ENCODE results near the gene NIN.
A peak's percentile ranks its signal among the peaks of the same experiment; 100 is the strongest.

The NIN gene

DNA sequence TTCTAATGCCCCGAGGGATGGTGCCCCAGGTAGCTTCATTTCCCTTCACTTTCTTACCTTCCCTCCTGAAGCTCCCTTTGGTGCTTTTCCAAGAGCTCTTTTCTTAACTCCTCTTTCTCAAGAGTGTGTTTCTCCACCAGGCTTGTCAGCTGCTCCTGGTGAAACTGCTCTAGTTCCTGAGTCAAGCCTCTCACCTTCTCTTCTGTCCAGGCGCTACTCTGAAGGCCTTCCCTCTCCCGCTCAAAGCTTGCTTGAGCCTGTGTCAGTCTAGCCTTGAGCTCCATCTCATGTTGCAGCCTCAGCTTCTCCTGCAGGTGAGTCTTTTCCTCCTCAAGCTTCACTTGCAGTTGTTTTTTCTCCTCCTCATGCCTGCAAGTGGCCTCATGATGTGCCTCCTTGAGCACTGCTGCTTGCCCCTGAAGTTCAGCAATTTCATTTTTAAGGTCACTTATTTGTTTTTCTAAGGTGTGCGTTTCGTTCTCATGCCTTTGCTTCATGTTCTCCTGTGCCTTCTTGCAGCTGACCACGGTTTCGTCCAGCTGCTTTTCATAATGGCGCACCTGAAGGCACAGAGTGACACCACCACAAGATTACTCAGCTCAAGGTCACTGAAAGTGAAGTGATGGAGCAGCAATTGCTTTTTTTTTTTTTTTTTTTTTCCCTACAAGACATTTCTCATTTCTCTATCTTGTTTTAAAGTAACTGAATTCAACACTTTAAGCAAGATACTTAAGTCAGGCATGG, 71.0 kb downstream of the NIN start:
- no peak overlapping the region for H3K27ac Mint-ChIP-seq
- no peaks in the 10 kb centered on the region for H3K9me3 Mint-ChIP-seq
- no peak overlapping the region for H3K4me3 Mint-ChIP-seq
- no peaks in the 10 kb centered on the region for H3K27me3 Mint-ChIP-seq (ENCODE audit: low read depth)
- H3K4me1 Mint-ChIP-seq (ENCODE audit: low read depth) = peaks cover 13% of the 10 kb centered on the region
- H3K36me3 Mint-ChIP-seq (ENCODE audit: low read depth) = peaks cover 50% of the 10 kb centered on the region

DNA sequence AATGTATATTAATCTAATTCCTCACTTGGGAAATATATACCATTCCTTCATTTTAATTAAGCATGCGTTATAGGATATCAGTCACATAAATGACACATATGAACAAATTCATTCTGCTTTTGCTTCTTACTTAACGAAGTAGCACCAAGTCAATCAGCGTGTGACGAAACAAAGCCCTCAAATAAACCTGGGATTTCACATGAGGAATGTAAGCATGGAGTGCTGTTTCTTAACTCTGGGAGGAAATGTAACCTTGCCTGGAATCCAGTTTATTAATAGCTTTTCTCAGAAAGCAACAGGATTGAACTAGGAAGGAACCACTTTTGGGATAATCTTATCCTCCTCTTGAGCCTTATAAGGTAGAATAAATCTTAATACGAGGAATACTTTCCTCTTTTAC, 72.0 kb downstream of the NIN start:
- Mint-ChIP-seq H3K36me3 (ENCODE audit: low read depth) (peaks cover 45% of the 10 kb centered on the region), H3K4me1 (ENCODE audit: low read depth) (peaks cover 13% of the 10 kb centered on the region), H3K27ac (no peak overlapping the region), H3K27me3 (ENCODE audit: low read depth) (no peaks in the 10 kb centered on the region), H3K4me3 (no peak overlapping the region), H3K9me3 (no peaks in the 10 kb centered on the region)

DNA sequence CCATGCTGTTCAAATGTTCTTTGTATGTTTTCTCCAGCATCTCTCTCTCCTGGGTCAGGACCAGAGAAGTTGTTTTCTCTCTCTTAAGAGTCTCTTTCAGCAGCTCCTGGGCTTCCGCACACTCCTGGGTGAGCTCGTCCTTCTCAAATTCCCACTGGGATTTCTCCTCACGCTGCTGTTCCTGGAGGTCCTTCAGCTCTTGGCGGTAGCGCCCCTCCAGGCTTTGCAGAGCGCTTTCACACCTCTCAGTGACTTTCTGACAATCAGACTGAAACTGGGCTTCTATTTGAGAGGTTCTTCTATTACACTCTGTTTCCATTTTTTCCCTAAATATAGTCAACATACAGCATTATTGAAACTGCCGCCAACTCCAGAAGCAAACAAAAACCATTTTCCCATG, 72.7 kb downstream of the NIN start:
- Mint-ChIP-seq H3K27ac (no peak overlapping the region), H3K36me3 (ENCODE audit: low read depth) (peaks cover 43% of the 10 kb centered on the region), H3K27me3 (ENCODE audit: low read depth) (no peaks in the 10 kb centered on the region)

DNA sequence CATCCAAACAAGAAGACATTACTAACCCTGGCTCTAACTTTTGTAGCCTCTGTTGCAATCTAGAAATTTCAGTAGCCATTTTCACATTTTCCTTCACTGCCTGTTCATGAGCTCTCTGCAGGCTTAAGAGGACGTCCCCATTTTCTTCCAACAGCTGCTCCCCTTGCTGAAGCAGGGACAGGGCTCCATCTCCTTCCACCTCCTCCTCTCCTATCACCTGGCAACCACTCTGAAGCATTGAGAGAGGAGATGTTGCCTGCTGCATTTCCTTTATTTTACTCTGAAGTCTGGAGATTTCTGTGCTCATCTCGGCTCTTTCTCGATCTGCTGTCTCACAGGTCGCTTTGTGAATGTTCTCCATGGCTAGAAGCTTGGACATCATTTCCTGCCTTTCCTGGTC, 73.3 kb downstream of the NIN start:
- peaks cover 41% of the 10 kb centered on the region for H3K36me3 Mint-ChIP-seq (ENCODE audit: low read depth)
- H3K27me3 Mint-ChIP-seq (ENCODE audit: low read depth) = no peaks in the 10 kb centered on the region
- H3K4me3 Mint-ChIP-seq = no peak overlapping the region
- peaks cover 10% of the 10 kb centered on the region for H3K4me1 Mint-ChIP-seq (ENCODE audit: low read depth)
- no peak overlapping the region for H3K27ac Mint-ChIP-seq
- no peaks in the 10 kb centered on the region for H3K9me3 Mint-ChIP-seq

More for the DNA sequence above, 72.7 kb downstream of the NIN start:
- Mint-ChIP-seq H3K4me1 (ENCODE audit: low read depth) (peaks cover 13% of the 10 kb centered on the region), H3K9me3 (no peaks in the 10 kb centered on the region), H3K4me3 (no peak overlapping the region)

DNA sequence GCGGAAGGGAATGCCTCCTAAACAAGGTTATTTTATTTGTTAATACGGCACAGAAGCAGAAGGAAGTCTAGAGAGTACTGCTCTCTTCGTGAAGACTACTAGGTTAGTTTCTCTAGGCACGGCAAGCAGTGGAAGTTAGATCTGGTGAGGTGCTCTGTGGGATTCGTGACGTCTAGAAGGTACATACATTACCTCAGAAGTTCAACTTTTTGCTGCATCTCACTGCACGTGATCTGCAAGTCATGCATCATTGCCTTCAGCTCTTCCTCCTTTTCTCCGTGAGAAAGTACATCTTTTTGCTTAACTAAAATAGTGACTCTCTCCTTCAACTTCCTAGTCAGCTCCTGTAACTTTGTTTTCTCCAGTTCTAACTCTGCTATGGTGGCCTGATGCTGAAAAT, 74.7 kb downstream of the NIN start:
- H3K36me3 Mint-ChIP-seq (ENCODE audit: low read depth) = peaks cover 36% of the 10 kb centered on the region
- H3K4me1 Mint-ChIP-seq (ENCODE audit: low read depth) = peaks cover 6% of the 10 kb centered on the region
- H3K27ac Mint-ChIP-seq = no peak overlapping the region
- H3K4me3 Mint-ChIP-seq = no peak overlapping the region
- no peaks in the 10 kb centered on the region for H3K9me3 Mint-ChIP-seq
- no peaks in the 10 kb centered on the region for H3K27me3 Mint-ChIP-seq (ENCODE audit: low read depth)

DNA sequence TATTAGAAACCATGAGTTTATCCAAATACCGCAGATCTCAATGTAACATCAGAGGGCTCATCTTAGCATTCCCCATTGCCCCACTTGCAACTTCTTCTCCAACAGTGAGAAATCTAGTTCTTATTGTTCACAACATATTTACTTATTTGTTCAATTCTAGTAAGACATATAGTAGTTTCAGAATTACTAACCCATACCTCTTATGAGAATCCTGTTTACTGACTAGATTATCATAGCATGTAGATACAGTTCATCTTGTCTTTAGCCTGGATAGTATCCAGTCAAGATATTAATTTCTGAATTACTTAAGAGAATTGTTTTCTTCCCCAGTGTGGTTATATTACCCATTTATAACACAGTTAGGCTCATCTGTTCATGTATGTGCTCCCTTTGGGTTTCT, 80.6 kb downstream of the NIN start:
- no peak overlapping the region for H3K27ac Mint-ChIP-seq
- H3K4me3 Mint-ChIP-seq = no peak overlapping the region
- H3K27me3 Mint-ChIP-seq (ENCODE audit: low read depth) = no peaks in the 10 kb centered on the region
- peaks cover 31% of the 10 kb centered on the region for H3K4me1 Mint-ChIP-seq (ENCODE audit: low read depth)
- peaks cover 63% of the 10 kb centered on the region for H3K36me3 Mint-ChIP-seq (ENCODE audit: low read depth)
- no peaks in the 10 kb centered on the region for H3K9me3 Mint-ChIP-seq

DNA sequence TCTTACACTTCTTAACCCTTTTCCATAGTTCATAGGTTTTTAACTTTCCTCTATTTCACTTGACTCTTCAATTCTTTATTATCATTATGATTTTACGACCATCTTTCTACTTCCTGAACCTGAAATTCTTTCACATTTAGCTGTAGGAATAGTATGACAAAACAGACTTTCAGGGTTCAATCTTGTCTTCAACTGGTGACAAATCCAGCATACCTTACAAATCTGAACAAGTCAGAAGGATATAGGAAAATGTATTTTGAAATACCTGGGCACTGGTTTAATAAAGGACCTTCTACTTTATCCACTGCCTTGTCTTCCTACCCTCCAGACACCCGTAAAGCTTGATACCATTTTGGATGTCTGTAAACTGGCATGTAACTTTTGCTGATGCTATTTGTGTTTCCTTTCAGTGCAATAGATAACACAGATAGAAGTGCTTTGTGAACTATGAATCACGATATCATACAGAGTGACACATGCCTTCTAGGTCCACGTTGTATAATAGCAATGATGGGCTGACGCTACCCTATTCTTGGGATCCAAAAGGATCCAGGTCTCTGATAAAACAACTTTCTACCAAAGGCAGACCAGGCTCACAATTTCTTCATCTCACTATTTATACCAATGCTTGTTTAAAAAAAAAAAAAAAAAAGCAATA, 85.4 kb downstream of the NIN start:
- Mint-ChIP-seq H3K4me1 (ENCODE audit: low read depth) (peaks cover 34% of the 10 kb centered on the region), H3K27me3 (ENCODE audit: low read depth) (no peaks in the 10 kb centered on the region), H3K4me3 (no peak overlapping the region), H3K27ac (no peak overlapping the region), H3K9me3 (no peaks in the 10 kb centered on the region), H3K36me3 (ENCODE audit: low read depth) (peaks cover 55% of the 10 kb centered on the region)

DNA sequence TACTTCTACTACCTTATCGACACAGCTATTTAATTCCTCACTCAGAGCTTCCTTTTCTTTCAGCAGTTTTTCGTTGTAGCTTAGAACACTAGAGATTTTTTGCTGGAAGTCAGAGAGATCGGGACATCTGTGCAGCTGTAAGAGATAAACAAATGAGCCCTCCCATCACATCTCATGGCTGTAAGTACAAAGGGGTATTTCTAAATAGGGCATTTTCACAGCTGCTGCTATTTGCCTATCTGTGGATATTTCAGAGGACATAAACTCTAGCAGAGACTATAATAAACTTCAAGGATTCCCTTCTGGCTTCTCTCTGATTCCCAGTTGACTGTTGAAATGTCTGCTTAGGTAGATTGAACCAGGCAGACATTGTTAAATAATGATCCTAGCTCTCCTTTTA, 86.7 kb downstream of the NIN start:
- no peaks in the 10 kb centered on the region for H3K9me3 Mint-ChIP-seq
- peaks cover 36% of the 10 kb centered on the region for H3K4me1 Mint-ChIP-seq (ENCODE audit: low read depth)
- H3K4me3 Mint-ChIP-seq = no peak overlapping the region
- H3K27ac Mint-ChIP-seq = no peak overlapping the region
- H3K27me3 Mint-ChIP-seq (ENCODE audit: low read depth) = no peaks in the 10 kb centered on the region
- H3K36me3 Mint-ChIP-seq (ENCODE audit: low read depth) = peaks cover 47% of the 10 kb centered on the region

DNA sequence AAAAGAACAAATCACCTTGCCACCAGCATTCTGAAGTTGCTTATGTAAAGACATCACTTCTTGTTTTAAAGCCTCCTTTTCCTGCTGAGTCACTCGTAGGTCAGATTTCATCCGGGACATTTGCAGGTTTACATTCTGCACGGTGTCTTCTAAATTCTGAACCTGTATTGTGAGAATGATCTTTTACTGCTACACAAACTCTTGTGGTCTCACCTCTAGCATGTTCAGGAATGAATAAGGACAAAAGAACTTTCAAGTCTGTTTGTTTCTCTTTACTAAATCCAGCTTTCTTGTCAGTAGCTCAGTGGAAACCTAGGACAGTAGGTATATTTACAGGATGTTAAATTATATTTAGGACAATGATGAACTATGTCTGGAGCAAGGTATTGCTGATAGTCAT, 89.4 kb downstream of the NIN start:
- Mint-ChIP-seq H3K27ac (peak overlapping the region; percentile 78), H3K9me3 (no peaks in the 10 kb centered on the region), H3K4me3 (no peak overlapping the region), H3K4me1 (ENCODE audit: low read depth) (peaks cover 36% of the 10 kb centered on the region), H3K36me3 (ENCODE audit: low read depth) (peaks cover 47% of the 10 kb centered on the region), H3K27me3 (ENCODE audit: low read depth) (no peaks in the 10 kb centered on the region)

DNA sequence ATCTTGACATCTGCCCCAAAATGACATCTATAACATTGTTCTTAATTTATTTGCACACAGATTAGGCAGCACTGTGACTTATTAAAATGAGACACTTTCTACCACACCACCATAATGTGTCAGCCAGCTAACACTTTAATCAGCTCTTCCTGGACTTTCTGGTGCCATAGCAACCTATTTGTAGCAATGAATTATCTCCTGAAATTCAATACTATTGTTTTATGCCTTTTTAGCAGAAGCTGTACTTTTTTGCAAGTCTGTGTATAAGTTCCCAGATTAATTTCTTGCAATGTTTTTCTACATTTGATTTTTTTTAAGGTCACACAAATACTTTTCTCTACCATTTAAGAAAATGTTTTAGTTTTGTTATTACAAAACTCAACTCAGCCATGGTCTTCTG, 90.1 kb downstream of the NIN start:
- peak overlapping the region; percentile 65 for H3K4me3 Mint-ChIP-seq
- no peaks in the 10 kb centered on the region for H3K27me3 Mint-ChIP-seq (ENCODE audit: low read depth)
- H3K27ac Mint-ChIP-seq = peak overlapping the region; percentile 88
- H3K9me3 Mint-ChIP-seq = no peaks in the 10 kb centered on the region
- peaks cover 34% of the 10 kb centered on the region for H3K4me1 Mint-ChIP-seq (ENCODE audit: low read depth)
- H3K36me3 Mint-ChIP-seq (ENCODE audit: low read depth) = peaks cover 41% of the 10 kb centered on the region

DNA sequence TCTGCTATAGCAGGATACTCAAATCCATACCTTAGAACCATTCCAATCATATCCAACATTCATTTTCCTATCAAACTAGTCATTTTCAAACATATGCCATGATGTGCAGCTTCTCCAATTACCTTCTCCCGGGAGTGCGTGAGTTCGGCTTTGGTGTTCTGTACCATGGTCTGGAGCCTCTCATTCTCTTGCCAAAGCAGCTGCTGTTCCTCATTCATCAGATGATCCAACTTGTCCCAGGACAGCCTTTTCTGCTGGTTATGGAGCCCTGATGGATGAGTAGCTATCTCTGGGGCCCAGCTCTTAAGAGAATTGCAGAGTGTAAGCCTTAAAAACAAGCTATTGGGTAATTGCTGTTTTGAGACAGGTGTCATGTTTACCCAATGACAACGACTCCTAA, 91.8 kb downstream of the NIN start:
- H3K36me3 Mint-ChIP-seq (ENCODE audit: low read depth) = peaks cover 38% of the 10 kb centered on the region
- peak overlapping the region; percentile 21 for H3K27ac Mint-ChIP-seq
- H3K27me3 Mint-ChIP-seq (ENCODE audit: low read depth) = no peaks in the 10 kb centered on the region
- H3K4me3 Mint-ChIP-seq = no peak overlapping the region
- no peaks in the 10 kb centered on the region for H3K9me3 Mint-ChIP-seq
- H3K4me1 Mint-ChIP-seq (ENCODE audit: low read depth) = peaks cover 34% of the 10 kb centered on the region

DNA sequence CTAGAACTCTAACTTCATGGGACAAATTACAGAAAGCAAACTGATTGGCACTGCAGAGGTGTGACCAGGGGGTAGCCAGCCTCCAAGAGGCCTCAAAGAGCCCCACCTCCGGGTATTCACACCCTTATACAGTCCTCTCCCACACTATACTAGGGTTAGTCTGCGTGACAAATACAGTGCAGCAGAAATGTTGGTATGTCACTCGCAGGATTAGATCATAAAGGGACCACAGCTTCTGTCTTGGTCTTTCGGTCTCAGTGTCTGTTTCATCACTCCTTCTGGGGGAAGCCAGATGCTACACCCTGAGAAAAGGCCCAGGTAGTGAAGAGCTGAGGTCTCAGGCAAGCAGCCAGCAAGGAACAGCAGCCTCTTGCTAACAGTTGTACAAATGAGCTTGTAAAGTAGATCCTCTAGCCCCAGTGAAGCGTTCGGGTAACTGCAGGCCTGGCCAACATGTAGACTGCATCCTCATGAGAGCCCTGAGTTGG, 94.0 kb downstream of the NIN start:
- H3K27me3 Mint-ChIP-seq (ENCODE audit: low read depth) = no peaks in the 10 kb centered on the region
- H3K9me3 Mint-ChIP-seq = no peaks in the 10 kb centered on the region
- H3K27ac Mint-ChIP-seq = peak overlapping the region; percentile 76
- peaks cover 34% of the 10 kb centered on the region for H3K4me1 Mint-ChIP-seq (ENCODE audit: low read depth)
- H3K4me3 Mint-ChIP-seq = peak overlapping the region; percentile 34
- peaks cover 36% of the 10 kb centered on the region for H3K36me3 Mint-ChIP-seq (ENCODE audit: low read depth)

DNA sequence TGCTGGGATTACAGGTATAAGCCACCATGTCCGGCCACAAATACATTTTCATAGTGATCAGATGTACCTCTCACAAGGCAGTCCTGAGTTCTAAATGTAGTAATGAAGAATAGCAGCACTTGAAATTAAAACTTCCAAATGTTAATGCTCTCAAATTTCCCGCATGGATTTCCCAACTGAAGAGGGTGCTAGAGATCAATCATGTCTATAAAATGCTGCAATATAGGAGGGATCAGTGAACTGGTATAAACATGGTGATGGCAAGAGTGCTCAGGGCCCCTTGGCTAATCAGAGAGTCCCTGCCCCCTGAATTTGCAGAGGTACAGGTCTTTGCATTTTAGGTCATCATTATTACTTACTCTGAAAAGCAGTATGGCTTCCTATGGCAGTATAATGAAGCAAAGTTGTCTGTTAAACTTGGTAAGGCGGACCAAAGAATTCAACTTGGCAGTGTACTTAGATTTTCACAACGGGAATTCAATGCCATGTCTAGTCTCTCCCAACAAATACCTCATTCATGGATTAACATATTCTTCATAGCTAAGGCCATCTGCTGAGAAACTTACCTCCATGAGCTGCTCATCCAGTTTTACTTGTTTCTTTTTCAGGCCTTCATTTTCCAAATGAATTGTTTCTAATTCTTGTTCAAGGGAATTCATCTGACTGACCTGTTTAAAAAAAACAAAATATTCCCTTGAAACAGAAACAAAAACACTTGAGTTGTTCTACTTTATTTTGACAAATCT, 95.8 kb downstream of the NIN start:
- H3K27ac Mint-ChIP-seq = no peak overlapping the region

DNA sequence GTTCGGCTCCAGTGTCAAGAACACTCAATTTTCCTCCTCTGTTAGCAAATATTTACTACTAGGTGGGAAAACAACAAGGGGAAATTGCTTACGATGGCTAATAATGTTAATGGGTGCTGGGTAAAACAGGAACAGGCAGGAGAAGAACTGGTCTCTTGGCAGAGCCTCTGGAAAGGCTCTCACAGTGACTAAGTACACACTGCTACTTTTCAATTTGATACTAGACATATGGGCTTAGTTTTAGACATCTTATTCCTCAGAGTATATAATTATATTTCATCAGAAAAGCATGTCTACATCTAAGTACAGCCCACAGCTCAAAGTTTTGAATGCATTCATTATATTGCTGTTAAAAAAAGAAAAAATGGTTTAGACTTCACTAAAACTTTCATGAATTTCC, 97.5 kb downstream of the NIN start:
- H3K4me3 Mint-ChIP-seq = no peak overlapping the region
- peaks cover 12% of the 10 kb centered on the region for H3K4me1 Mint-ChIP-seq (ENCODE audit: low read depth)
- H3K27me3 Mint-ChIP-seq (ENCODE audit: low read depth) = no peaks in the 10 kb centered on the region
- no peak overlapping the region for H3K27ac Mint-ChIP-seq
- H3K9me3 Mint-ChIP-seq = peaks cover 5% of the 10 kb centered on the region
- H3K36me3 Mint-ChIP-seq (ENCODE audit: low read depth) = peaks cover 51% of the 10 kb centered on the region

More for the DNA sequence above, 95.8 kb downstream of the NIN start:
- Mint-ChIP-seq H3K9me3 (no peaks in the 10 kb centered on the region), H3K27me3 (ENCODE audit: low read depth) (no peaks in the 10 kb centered on the region), H3K4me1 (ENCODE audit: low read depth) (peaks cover 20% of the 10 kb centered on the region), H3K4me3 (no peak overlapping the region), H3K36me3 (ENCODE audit: low read depth) (peaks cover 40% of the 10 kb centered on the region)

DNA sequence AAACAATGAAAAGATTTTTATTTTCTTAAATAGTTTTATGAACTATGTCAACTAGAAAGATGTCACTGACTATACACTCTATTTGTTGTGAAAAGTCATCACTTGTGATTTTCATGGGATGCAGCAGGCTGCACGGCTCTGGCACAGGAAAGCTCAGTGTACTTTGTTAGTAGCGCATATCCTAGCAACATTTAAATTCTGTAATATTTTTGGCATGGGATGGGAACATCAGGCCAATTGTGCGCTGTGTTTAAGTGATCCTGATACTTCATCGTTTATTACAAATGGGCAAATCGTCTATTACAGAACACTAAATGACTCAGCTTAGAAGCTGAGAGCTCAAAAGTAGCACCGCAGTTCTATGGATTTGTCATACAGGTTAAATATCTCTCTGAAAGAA, 102.1 kb downstream of the NIN start:
- Mint-ChIP-seq H3K27ac (no peak overlapping the region), H3K9me3 (peaks cover 5% of the 10 kb centered on the region)

More for the DNA sequence above, 102.1 kb downstream of the NIN start:
- Mint-ChIP-seq H3K36me3 (ENCODE audit: low read depth) (peaks cover 74% of the 10 kb centered on the region), H3K4me1 (ENCODE audit: low read depth) (peaks cover 37% of the 10 kb centered on the region), H3K27me3 (ENCODE audit: low read depth) (no peaks in the 10 kb centered on the region), H3K4me3 (no peak overlapping the region)

All from T-helper 1 cell treated with Interleukin-12 subunit alpha and Interleukin-12 subunit beta and Interleukin-4 antibody, amounts not matched to agents 30 μg/mL and 1 μg/mL, for 36 hours (primary cell).